Loucy (cell line): ENCODE measurements around the gene CRYBA4.

Experiments
- EZH2phosphoT487 ChIP-seq: fragments of 200-600 bp; IDR thresholded peaks from 2 replicates; pipeline ENCODE4 v1.6.1; 2018; ENCODE audit warnings: antibody characterized with exemption, mild to moderate bottlenecking, moderate library complexity, borderline replicate concordance
- TF ChIP-seq, protein P1 (sequence below): fragments of 200-600 bp; sonication (generic); conservative IDR thresholded peaks from 2 replicates; pipeline ENCODE4 v1.5.1; 2014; ENCODE audit warnings: mild to moderate bottlenecking, antibody characterized with exemption, low read length

DNA sequence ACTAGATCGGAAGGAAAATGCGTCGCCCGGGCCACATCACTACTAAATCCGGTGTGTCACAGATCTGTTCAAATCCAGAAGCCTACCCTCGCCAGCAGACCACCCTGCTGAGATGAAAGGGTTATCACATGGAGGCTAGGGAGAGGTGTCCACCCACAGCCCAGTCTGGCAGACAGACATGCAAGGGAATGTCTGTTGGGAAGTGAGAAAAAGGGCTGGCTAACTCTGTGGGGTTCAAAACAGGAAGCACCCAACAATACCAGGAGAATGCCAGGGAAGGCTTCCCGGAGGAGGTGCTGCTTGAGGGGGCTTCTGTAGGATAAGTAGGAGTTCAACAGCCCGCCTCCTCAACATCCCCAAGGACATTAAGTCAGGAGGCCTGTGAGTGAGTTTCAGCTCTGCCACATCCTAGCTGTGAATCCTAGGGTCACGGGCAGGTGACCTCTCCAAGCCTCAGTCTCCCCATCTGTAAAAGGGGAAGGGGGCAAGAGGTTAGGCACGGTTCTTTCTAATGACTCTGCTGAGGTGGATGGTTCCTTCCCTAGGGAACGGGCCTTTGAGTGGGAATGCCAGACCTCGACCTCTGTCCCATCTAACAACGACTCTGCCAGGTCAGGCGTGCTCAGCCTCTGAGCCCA, 32.9 kb upstream of the CRYBA4 start:
- TF ChIP-seq, protein P1, sequence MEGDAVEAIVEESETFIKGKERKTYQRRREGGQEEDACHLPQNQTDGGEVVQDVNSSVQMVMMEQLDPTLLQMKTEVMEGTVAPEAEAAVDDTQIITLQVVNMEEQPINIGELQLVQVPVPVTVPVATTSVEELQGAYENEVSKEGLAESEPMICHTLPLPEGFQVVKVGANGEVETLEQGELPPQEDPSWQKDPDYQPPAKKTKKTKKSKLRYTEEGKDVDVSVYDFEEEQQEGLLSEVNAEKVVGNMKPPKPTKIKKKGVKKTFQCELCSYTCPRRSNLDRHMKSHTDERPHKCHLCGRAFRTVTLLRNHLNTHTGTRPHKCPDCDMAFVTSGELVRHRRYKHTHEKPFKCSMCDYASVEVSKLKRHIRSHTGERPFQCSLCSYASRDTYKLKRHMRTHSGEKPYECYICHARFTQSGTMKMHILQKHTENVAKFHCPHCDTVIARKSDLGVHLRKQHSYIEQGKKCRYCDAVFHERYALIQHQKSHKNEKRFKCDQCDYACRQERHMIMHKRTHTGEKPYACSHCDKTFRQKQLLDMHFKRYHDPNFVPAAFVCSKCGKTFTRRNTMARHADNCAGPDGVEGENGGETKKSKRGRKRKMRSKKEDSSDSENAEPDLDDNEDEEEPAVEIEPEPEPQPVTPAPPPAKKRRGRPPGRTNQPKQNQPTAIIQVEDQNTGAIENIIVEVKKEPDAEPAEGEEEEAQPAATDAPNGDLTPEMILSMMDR, result no peak
- TF ChIP-seq EZH2phosphoT487, result no peak
